ENCODE results near the gene MYO16.

Gene MYO16

GRCh38 chr13:109226631-109227030, 597.2 kb downstream of the MYO16 start:
- no peaks in the 10 kb centered on the region for H3K36me3 ChIP-seq
- intact Hi-C loops (cut with DNase I; ENCODE audit: low total_unique reads), result no loop called here
- H3K4me1 ChIP-seq, result no peaks in the 10 kb centered on the region
- no peak for DNase-seq
- H3K9me3 ChIP-seq, result peaks cover 0 to 12% (median 10%) of the 10 kb centered on the region in 3 donors
- H3K27me3 ChIP-seq, result no peaks in the 10 kb centered on the region
- no peak overlapping the region for H3K27ac ChIP-seq
- no peak overlapping the region for H3K4me3 ChIP-seq
- no peak for TF ChIP-seq CTCF (IDR thresholded peaks at IDR 0.05)

- intact Hi-C loops (cut with DNase I; ENCODE audit: low total_unique reads), result no loop called here
- Histone ChIP-seq H3K36me3 (no peaks in the 10 kb centered on the region), H3K4me1 (no peaks in the 10 kb centered on the region), H3K27me3 (no peaks in the 10 kb centered on the region), H3K9me3 (peaks cover 0 to 12% (median 10%) of the 10 kb centered on the region in 3 donors), H3K27ac (no peak overlapping the region), H3K4me3 (no peak overlapping the region)
- TF ChIP-seq CTCF (IDR thresholded peaks at IDR 0.05), result no peak
- DNase-seq, result no peak
Observed at GRCh38 chr13:109227344-109227940, 598.0 kb downstream of the MYO16 start.

GRCh38 chr13:109228211-109228610, 598.8 kb downstream of the MYO16 start:
- no peak overlapping the region for H3K4me3 ChIP-seq
- no peaks in the 10 kb centered on the region for H3K36me3 ChIP-seq
- DNase-seq, result no peak
- peaks cover 0 to 8% (median 2%) of the 10 kb centered on the region in 3 donors for H3K9me3 ChIP-seq
- no peak overlapping the region for H3K27ac ChIP-seq
- intact Hi-C loops (cut with DNase I; ENCODE audit: low total_unique reads), result no loop called here
- no peaks in the 10 kb centered on the region for H3K27me3 ChIP-seq
- no peaks in the 10 kb centered on the region for H3K4me1 ChIP-seq
- no peak for TF ChIP-seq CTCF (IDR thresholded peaks at IDR 0.05)

- no peak for DNase-seq
- Histone ChIP-seq H3K9me3 (no peaks in the 10 kb centered on the region), H3K27me3 (no peaks in the 10 kb centered on the region), H3K36me3 (no peaks in the 10 kb centered on the region), H3K4me3 (no peak overlapping the region), H3K4me1 (no peaks in the 10 kb centered on the region), H3K27ac (no peak overlapping the region)
- TF ChIP-seq CTCF (IDR thresholded peaks at IDR 0.05), result no peak
- intact Hi-C loops (cut with DNase I; ENCODE audit: low total_unique reads), result no loop called here
Observed at GRCh38 chr13:109231888-109232287, 602.5 kb downstream of the MYO16 start.

GRCh38 chr13:109233293-109233692, 603.9 kb downstream of the MYO16 start:
- TF ChIP-seq CTCF (IDR thresholded peaks at IDR 0.05), result no peak
- Histone ChIP-seq H3K27ac (no peak overlapping the region), H3K27me3 (no peaks in the 10 kb centered on the region), H3K4me1 (no peaks in the 10 kb centered on the region), H3K9me3 (no peaks in the 10 kb centered on the region), H3K4me3 (no peak overlapping the region), H3K36me3 (no peaks in the 10 kb centered on the region)
- intact Hi-C loops (cut with DNase I; ENCODE audit: low total_unique reads), result no loop called here
- no peak for DNase-seq

- no peaks in the 10 kb centered on the region for H3K9me3 ChIP-seq
- TF ChIP-seq CTCF (IDR thresholded peaks at IDR 0.05), result no peak
Observed at GRCh38 chr13:109235901-109236300, 606.5 kb downstream of the MYO16 start.

More at GRCh38 chr13:109235901-109236300, 606.5 kb downstream of the MYO16 start:
- Histone ChIP-seq H3K27ac (no peak overlapping the region), H3K36me3 (no peaks in the 10 kb centered on the region), H3K4me1 (no peaks in the 10 kb centered on the region), H3K27me3 (no peaks in the 10 kb centered on the region), H3K4me3 (no peak overlapping the region)
- intact Hi-C loops (cut with DNase I; ENCODE audit: low total_unique reads), result no loop called here
- DNase-seq, result no peak
